HEK293 (cell line): ENCODE results near the gene EEF1A2.

ENCODE experiments used
- CTCF ChIA-PET: fragments of 350-600 bp; formaldehyde crosslinking; extraction: SDS; loops from one replicate; lab custom pipeline; 2021; ENCODE audit warnings: antibody characterized with exemption; lab: Yijun Ruan, JAX
- POLR2A ChIA-PET: fragments of 300-600 bp; formaldehyde crosslinking; extraction: SDS; loops from one replicate; lab custom pipeline; 2020; ENCODE audit warnings: antibody characterized with exemption, inconsistent platforms; lab: Yijun Ruan, JAX
- H3K27ac ChIP-seq: fragments of 200-500 bp; sonication (Bioruptor generic); 2 replicates; pipeline ENCODE4 v1.5.1; 2014; ENCODE audit warnings: low read depth, low read length, control low read depth, inconsistent platforms; ENCODE audit errors: extremely low read depth
- H3K36me3 ChIP-seq, 2 experiments: fragments of 200-500 bp in 1 of 2; sonication (Bioruptor generic) in 1 of 2; 1 replicate in 1 of 2; 2 replicates in 1 of 2; pipeline ENCODE4 v1.5.1; 2014 to 2017; ENCODE audit warnings: inconsistent platforms in 2 of 2, low read length in 2 of 2; ENCODE audit not compliant: control insufficient read depth in 2 of 2, insufficient read depth in 1 of 2
- H3K4me1 ChIP-seq: fragments of 200-500 bp; sonication (Bioruptor generic); 2 replicates; pipeline ENCODE4 v1.5.1; 2014; ENCODE audit warnings: mild to moderate bottlenecking, low read length, inconsistent platforms; ENCODE audit not compliant: control insufficient read depth, insufficient read depth
- H3K4me3 ChIP-seq: 2 replicates; pipeline ENCODE4 v1.5.1; 2011; ENCODE audit warnings: low read depth, mild to moderate bottlenecking, control low read depth, low read length, moderate library complexity
- H3K9me3 ChIP-seq: fragments of 200-500 bp; sonication (Bioruptor generic); 2 replicates; pipeline ENCODE4 v1.5.1; 2014; ENCODE audit warnings: low read depth, low read length, inconsistent platforms; ENCODE audit not compliant: control insufficient read depth, insufficient read depth
- BCL11A ChIP-seq: fragments of 450-650 bp; formaldehyde crosslinking; IDR thresholded peaks from 2 replicates; pipeline ENCODE4 v1.5.1; 2016; ENCODE audit warnings: low read depth, missing biosample characterization, missing genetic modification characterization
- WT1 ChIP-seq: fragments of 450-650 bp; formaldehyde crosslinking; IDR thresholded peaks from 2 replicates; pipeline ENCODE4 v1.5.1; 2016; ENCODE audit warnings: missing biosample characterization, missing genetic modification characterization
- ZBTB1 ChIP-seq: fragments of 450-650 bp; formaldehyde crosslinking; IDR thresholded peaks from 2 replicates; pipeline ENCODE4 v1.5.1; 2016; ENCODE audit warnings: missing biosample characterization, missing genetic modification characterization
- ZBTB20 ChIP-seq: fragments of 450-650 bp; formaldehyde crosslinking; IDR thresholded peaks from 2 replicates; pipeline ENCODE4 v1.5.1; 2016; ENCODE audit warnings: missing biosample characterization, missing genetic modification characterization
- ZEB2 ChIP-seq: fragments of 450-650 bp; formaldehyde crosslinking; IDR thresholded peaks from 2 replicates; pipeline ENCODE4 v1.5.1; 2016; ENCODE audit warnings: missing biosample characterization, missing genetic modification characterization
- ZFHX2 ChIP-seq: fragments of 450-650 bp; formaldehyde crosslinking; conservative IDR thresholded peaks from 2 replicates; pipeline ENCODE4 v1.5.1; 2016; ENCODE audit warnings: missing biosample characterization, missing genetic modification characterization
- ZNF211 ChIP-seq: fragments of 450-650 bp; formaldehyde crosslinking; IDR thresholded peaks from 2 replicates; pipeline ENCODE4 v1.5.1; 2016; ENCODE audit warnings: low read depth, missing biosample characterization, missing genetic modification characterization
- ZNF266 ChIP-seq: fragments of 450-650 bp; formaldehyde crosslinking; IDR thresholded peaks from 2 replicates; pipeline ENCODE4 v1.5.1; 2016; ENCODE audit warnings: missing biosample characterization, missing genetic modification characterization, low read depth
- ZNF48 ChIP-seq: fragments of 450-650 bp; formaldehyde crosslinking; IDR thresholded peaks from 2 replicates; pipeline ENCODE4 v1.5.1; 2016; ENCODE audit warnings: missing biosample characterization, missing genetic modification characterization
- ZNF558 ChIP-seq: fragments of 450-650 bp; formaldehyde crosslinking; IDR thresholded peaks from 2 replicates; pipeline ENCODE4 v1.5.1; 2016; ENCODE audit warnings: missing biosample characterization, missing genetic modification characterization
- ZNF596 ChIP-seq: fragments of 450-650 bp; IDR thresholded peaks from 2 replicates; pipeline ENCODE4 v1.5.0; 2018; ENCODE audit warnings: missing biosample characterization, mild to moderate bottlenecking, missing genetic modification characterization, moderate library complexity
- ZNF660 ChIP-seq: fragments of 450-650 bp; IDR thresholded peaks from 2 replicates; pipeline ENCODE4 v1.5.1; 2018; ENCODE audit warnings: missing biosample characterization, mild to moderate bottlenecking, missing genetic modification characterization
- ZNF785 ChIP-seq: fragments of 450-650 bp; formaldehyde crosslinking; IDR thresholded peaks from 2 replicates; pipeline ENCODE4 v1.5.1; 2016; ENCODE audit warnings: missing biosample characterization, missing genetic modification characterization
- ZNF830 ChIP-seq: fragments of 450-650 bp; IDR thresholded peaks from 2 replicates; pipeline ENCODE4 v1.5.0; 2018; ENCODE audit warnings: missing biosample characterization, missing genetic modification characterization, low read depth, mild to moderate bottlenecking, moderate library complexity
- TF ChIP-seq, protein P1 (sequence below): fragments of 450-650 bp; formaldehyde crosslinking; IDR thresholded peaks from 2 replicates; pipeline ENCODE4 v1.5.1; 2016; ENCODE audit warnings: missing biosample characterization, missing genetic modification characterization, borderline replicate concordance
- TF ChIP-seq, protein P2 (sequence below): fragments of 450-650 bp; formaldehyde crosslinking; conservative IDR thresholded peaks from 2 replicates; pipeline ENCODE4 v1.5.1; 2016; ENCODE audit warnings: low read depth, missing biosample characterization, missing genetic modification characterization
- TF ChIP-seq, protein P3 (sequence below): sonication (generic); formaldehyde crosslinking; IDR thresholded peaks from 2 replicates; pipeline ENCODE4 v1.8.1; 2022; ENCODE audit warnings: mild to moderate bottlenecking, moderate library complexity, missing genetic modification reagents
- TF ChIP-seq, protein P4 (sequence below): fragments of 450-650 bp; formaldehyde crosslinking; IDR thresholded peaks from 2 replicates; pipeline ENCODE4 v1.5.1; 2016; ENCODE audit warnings: missing biosample characterization, missing genetic modification characterization, low read depth
- TF ChIP-seq, protein P5 (sequence below): fragments of 450-650 bp; formaldehyde crosslinking; IDR thresholded peaks from 2 replicates; pipeline ENCODE4 v1.5.1; 2017; ENCODE audit warnings: missing biosample characterization, missing genetic modification characterization

EEF1A2 gene

DNA sequence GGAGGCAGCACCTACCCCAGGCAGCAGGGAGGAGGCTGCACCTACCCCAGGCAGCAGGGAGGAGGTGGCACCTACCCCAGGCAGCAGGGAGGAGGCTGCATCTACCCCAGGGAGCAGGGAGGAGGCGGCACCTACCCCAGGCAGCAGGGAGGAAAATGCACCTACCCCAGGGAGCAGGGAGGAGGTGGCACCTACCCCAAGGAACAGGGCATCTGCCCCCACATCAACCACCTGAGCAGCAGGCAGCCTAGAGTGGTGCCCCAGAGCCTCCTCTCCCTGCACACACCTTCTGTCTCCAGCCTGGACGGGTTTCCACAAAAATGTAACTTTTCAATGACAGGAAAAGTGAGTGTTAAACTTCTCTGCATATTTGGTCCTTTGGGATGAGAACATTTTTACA is 36.6 kb downstream of the EEF1A2 start:
- no peak overlapping the region for H3K27ac ChIP-seq
- ChIA-PET POLR2A (no interaction called here), CTCF (no interaction called here)
- TF ChIP-seq ZNF266 (tag by site-specific recombination) (no peak), ZEB2 (tag by site-specific recombination) (no peak), ZBTB1 (no peak), ZBTB20 (no peak), ZNF211 (tag by site-specific recombination) (no peak), ZNF785 (tag by site-specific recombination) (no peak), ZNF830 (no peak), ZNF660 (tag by site-specific recombination) (no peak), ZFHX2 (tag by site-specific recombination) (no peak), BCL11A (no peak), ZNF596 (tag by site-specific recombination) (no peak), WT1 (tag by site-specific recombination) (no peak), ZNF558 (tag by site-specific recombination) (no peak), ZNF48 (no peak)
- TF ChIP-seq, protein P1, sequence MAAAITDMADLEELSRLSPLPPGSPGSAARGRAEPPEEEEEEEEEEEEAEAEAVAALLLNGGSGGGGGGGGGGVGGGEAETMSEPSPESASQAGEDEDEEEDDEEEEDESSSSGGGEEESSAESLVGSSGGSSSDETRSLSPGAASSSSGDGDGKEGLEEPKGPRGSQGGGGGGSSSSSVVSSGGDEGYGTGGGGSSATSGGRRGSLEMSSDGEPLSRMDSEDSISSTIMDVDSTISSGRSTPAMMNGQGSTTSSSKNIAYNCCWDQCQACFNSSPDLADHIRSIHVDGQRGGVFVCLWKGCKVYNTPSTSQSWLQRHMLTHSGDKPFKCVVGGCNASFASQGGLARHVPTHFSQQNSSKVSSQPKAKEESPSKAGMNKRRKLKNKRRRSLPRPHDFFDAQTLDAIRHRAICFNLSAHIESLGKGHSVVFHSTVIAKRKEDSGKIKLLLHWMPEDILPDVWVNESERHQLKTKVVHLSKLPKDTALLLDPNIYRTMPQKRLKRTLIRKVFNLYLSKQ (tag by site-specific recombination) = no peak
- TF ChIP-seq, protein P2, sequence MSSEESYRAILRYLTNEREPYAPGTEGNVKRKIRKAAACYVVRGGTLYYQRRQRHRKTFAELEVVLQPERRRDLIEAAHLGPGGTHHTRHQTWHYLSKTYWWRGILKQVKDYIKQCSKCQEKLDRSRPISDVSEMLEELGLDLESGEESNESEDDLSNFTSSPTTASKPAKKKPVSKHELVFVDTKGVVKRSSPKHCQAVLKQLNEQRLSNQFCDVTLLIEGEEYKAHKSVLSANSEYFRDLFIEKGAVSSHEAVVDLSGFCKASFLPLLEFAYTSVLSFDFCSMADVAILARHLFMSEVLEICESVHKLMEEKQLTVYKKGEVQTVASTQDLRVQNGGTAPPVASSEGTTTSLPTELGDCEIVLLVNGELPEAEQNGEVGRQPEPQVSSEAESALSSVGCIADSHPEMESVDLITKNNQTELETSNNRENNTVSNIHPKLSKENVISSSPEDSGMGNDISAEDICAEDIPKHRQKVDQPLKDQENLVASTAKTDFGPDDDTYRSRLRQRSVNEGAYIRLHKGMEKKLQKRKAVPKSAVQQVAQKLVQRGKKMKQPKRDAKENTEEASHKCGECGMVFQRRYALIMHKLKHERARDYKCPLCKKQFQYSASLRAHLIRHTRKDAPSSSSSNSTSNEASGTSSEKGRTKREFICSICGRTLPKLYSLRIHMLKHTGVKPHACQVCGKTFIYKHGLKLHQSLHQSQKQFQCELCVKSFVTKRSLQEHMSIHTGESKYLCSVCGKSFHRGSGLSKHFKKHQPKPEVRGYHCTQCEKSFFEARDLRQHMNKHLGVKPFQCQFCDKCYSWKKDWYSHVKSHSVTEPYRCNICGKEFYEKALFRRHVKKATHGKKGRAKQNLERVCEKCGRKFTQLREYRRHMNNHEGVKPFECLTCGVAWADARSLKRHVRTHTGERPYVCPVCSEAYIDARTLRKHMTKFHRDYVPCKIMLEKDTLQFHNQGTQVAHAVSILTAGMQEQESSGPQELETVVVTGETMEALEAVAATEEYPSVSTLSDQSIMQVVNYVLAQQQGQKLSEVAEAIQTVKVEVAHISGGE = no peak
- TF ChIP-seq, protein P3, sequence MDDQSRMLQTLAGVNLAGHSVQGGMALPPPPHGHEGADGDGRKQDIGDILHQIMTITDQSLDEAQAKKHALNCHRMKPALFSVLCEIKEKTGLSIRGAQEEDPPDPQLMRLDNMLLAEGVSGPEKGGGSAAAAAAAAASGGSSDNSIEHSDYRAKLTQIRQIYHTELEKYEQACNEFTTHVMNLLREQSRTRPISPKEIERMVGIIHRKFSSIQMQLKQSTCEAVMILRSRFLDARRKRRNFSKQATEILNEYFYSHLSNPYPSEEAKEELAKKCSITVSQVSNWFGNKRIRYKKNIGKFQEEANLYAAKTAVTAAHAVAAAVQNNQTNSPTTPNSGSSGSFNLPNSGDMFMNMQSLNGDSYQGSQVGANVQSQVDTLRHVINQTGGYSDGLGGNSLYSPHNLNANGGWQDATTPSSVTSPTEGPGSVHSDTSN (CRISPR knock-in tag) = no peak
- TF ChIP-seq, protein P4, sequence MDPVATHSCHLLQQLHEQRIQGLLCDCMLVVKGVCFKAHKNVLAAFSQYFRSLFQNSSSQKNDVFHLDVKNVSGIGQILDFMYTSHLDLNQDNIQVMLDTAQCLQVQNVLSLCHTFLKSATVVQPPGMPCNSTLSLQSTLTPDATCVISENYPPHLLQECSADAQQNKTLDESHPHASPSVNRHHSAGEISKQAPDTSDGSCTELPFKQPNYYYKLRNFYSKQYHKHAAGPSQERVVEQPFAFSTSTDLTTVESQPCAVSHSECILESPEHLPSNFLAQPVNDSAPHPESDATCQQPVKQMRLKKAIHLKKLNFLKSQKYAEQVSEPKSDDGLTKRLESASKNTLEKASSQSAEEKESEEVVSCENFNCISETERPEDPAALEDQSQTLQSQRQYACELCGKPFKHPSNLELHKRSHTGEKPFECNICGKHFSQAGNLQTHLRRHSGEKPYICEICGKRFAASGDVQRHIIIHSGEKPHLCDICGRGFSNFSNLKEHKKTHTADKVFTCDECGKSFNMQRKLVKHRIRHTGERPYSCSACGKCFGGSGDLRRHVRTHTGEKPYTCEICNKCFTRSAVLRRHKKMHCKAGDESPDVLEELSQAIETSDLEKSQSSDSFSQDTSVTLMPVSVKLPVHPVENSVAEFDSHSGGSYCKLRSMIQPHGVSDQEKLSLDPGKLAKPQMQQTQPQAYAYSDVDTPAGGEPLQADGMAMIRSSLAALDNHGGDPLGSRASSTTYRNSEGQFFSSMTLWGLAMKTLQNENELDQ = no peak
- TF ChIP-seq, protein P5, sequence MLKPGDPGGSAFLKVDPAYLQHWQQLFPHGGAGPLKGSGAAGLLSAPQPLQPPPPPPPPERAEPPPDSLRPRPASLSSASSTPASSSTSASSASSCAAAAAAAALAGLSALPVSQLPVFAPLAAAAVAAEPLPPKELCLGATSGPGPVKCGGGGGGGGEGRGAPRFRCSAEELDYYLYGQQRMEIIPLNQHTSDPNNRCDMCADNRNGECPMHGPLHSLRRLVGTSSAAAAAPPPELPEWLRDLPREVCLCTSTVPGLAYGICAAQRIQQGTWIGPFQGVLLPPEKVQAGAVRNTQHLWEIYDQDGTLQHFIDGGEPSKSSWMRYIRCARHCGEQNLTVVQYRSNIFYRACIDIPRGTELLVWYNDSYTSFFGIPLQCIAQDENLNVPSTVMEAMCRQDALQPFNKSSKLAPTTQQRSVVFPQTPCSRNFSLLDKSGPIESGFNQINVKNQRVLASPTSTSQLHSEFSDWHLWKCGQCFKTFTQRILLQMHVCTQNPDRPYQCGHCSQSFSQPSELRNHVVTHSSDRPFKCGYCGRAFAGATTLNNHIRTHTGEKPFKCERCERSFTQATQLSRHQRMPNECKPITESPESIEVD (tag by site-specific recombination) = no peak
- H3K36me3 ChIP-seq = no peaks in the 10 kb centered on the region
- no peaks in the 10 kb centered on the region for H3K9me3 ChIP-seq
- no peaks in the 10 kb centered on the region for H3K4me1 ChIP-seq
- no peak overlapping the region for H3K4me3 ChIP-seq
